HTERT RPE-1 (cell line): ENCODE data around the gene KRT16.
"Not testable (repeated sequence)": the region's sequence is repeated elsewhere in the genome, so short reads cannot be mapped to it uniquely, and the experiment has no call there.

Source experiments
- in situ Hi-C: fragments of 300-500 bp; cut with MboI; formaldehyde crosslinking; loops from 4 replicates; pipeline ENCODE4 v1.14.3; 2020; ENCODE audit warnings: low sequenced_read_pairs

KRT16 gene

GRCh38 chr17:41617698-41618097, 5.1 kb upstream of the KRT16 start:
- in situ Hi-C loops: no loop called here

- in situ Hi-C loops: no loop called here
Observed at GRCh38 chr17:41617136-41617535, 4.6 kb upstream of the KRT16 start.

DNA sequence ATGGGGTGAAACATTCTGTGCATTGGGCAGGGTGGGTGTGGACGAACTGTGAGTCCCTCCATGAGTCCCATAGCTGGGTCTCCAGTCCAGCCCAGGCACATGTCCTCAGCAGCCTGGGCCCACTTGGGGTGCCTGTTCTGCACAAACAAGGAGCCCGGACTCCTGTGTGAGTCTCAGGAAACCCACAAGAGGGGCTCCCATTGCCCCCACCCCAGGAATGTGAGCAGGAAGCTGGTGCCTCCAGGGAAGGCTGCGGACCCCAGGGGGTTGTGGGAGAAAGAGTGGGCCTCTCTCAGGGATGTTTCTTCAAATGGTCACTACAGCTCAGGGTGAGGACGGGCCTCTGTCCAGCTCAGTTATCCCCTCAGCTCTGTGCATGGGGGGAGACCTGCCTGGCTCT, 3.9 kb upstream of the KRT16 start:
- in situ Hi-C loops: not testable (repeated sequence)

- in situ Hi-C loops: no loop called here
Observed at GRCh38 chr17:41615454-41615853, 2.9 kb upstream of the KRT16 start.

- in situ Hi-C loops: not testable (repeated sequence)
Observed at GRCh38 chr17:41614767-41615166, 2.2 kb upstream of the KRT16 start.

- in situ Hi-C loops: no loop called here
Observed at GRCh38 chr17:41614098-41614497, 1.5 kb upstream of the KRT16 start.

- in situ Hi-C loops: no loop called here
Observed at GRCh38 chr17:41613277-41614082, 913 bp upstream of the KRT16 start.

GRCh38 chr17:41610965-41611640, 1.5 kb downstream of the KRT16 start:
- in situ Hi-C loops: no loop called here

- in situ Hi-C loops: not testable (repeated sequence)
Observed at GRCh38 chr17:41610061-41610517, 2.5 kb downstream of the KRT16 start.

GRCh38 chr17:41606930-41607329, 5.6 kb downstream of the KRT16 start:
- in situ Hi-C loops: not testable (repeated sequence)

- in situ Hi-C loops: no loop called here
Observed at GRCh38 chr17:41602524-41602923, 10.0 kb downstream of the KRT16 start.

DNA sequence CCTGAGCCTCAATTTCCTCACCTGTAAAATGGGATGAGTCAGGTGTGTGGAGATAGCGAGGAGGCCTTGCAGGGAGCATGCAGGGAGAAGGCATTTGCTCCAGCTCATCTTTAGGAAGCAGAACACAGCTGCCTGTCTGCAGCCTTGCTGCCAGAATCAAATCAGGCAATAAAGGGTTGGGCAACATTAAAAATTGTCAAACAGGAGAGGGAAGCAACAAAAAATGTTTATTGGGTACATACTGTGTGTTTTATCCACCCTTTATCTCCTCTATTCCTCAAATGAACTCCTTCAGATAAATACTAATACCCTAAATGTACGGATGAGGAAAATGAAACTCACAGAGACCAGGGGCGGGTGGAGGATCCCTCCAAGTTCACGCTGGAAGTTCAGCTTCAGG, 12.2 kb downstream of the KRT16 start:
- in situ Hi-C loops: no loop called here

DNA sequence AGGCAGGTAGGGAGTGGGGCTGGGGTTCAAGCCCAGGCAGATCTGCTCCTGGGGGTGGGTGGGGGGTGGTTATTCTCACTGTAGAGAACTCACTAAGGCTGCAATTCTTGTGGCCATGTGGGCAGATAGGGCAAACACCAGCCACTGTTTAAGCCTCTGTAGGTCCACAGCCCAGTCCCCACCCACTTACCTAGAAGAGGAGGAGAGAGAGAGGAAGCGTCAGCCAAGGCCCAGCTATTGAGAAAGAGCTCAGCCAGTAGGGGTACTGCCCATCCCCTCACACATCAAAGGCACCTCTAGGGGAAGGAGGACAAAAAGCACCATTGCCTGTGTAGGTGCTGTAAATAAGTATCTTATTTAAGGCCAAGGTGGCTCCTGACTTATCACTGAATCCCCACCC, 12.9 kb downstream of the KRT16 start:
- in situ Hi-C loops: no loop called here

GRCh38 chr17:41595585-41595984, 17.0 kb downstream of the KRT16 start:
- in situ Hi-C loops: no loop called here

DNA sequence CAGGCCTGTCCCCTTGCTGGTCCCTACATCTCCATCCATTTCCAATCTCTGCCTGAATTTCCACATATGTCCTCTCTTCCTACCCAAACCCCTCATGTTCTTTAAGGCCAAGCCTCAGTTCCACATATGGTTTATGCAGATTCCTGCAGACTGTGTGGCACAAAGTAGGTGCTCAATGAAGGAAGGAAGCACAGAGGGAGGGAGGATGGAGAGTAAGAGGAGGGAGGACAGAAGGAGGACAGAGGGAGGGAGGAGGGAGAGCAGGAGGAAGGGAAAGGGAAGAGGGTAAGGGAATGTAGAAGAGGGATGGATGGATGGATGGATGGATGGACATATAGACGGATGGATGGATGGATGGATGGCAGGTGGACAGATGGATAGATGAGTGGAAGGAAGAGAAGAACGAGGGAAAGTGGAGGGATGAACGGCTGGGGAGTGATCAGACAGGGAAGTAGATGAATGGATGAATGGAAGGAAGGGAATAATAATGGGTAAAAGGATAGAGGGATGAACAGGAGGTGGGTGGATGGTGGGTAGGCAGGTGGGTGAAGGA, 18.1 kb downstream of the KRT16 start:
- in situ Hi-C loops: no loop called here

DNA sequence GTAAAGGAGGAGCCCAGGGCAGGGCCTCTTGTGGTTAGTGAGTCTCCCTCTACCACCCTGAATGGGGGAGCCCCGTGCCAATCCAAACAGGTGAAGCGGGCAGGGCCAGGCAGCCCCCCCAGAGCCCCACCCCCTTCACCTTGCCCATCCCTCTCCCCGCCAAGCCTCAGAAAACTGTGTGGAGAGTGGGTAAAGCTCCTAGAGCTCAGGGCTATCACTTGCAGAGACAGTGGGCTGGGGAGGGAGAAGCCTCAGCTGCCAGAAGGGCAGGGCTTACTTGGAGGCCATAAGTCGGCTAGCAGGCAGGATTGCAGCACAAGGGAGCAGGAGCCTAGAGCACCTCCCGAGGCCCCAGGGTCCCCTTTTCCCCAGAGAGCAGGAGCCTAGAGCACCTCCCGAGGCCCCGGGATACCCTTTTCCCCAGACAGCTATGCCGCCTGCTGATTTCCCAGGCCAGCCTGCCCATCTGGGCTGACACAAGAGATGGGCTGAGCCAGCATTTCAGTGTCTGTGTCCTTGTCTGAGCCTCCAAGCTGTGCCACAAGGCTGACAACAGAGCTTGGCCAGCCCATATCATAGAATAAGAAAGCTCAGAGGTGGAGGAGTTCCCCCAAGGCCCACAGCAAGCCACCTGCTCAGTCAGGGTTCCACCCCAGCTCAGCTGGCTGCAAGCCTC, 19.1 kb downstream of the KRT16 start:
- in situ Hi-C loops: no loop called here

DNA sequence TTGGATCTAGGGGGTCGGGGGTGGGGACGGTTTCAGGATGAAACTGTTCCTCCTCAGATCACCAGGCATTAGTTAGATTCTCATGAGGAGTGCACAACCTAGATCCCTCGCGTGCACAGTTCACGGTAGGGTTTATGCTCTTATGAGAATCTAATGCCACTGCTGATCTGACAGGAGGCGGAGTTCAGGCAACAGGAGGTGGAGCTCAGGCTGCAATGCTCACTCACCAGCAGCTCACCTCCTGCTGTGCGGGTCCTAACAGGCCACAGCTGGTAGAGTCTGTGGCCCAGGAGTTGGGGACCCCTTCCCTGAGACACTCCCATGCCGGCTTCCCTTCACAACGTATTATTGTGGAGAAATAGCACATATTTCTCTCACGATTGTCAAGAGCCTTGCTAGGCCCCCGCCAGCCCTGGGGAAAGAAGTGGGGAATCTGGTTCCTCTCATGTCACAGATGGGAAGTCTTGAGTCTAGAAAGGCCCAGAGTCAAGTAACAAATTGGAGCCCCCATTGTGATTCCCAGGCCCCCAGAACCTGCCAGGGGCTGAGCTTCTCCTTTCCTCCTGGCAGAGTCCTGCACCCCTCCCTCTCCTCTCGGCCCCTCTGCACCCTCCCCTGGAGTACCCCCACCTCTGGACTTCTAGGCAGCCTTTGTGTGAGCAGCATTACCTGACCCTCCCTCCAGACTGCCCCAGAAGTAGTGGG, 19.8 kb downstream of the KRT16 start:
- in situ Hi-C loops: no loop called here

DNA sequence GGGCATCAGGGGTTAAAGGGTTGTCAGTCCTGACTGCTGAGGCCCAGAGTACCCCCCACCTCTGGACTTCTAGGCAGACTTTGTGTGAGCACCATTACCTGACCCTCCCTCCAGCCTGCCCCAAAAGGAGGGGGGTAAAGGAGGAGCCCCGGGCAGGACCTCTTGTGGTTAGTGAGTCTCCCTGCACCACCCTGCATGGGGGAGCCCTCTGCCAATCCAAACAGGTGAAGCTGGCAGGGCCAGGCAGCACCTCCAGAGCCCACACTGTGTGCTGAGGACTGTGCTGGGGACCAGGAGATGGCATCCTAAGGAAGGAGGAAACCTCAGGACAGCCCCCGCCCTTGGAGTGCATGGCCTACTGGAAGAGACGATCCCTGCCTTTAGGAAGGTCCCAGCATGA, 23.3 kb downstream of the KRT16 start:
- in situ Hi-C loops: no loop called here

- in situ Hi-C loops: no loop called here
Observed at GRCh38 chr17:41588126-41588810, 24.3 kb downstream of the KRT16 start.

- in situ Hi-C loops: no loop called here
Observed at GRCh38 chr17:41586863-41587495, 25.6 kb downstream of the KRT16 start, which contains the start of gene KRT14. TSS of gene KRT14 (minus strand) at chr17:41586895. CDS start at chr17:41586834, 61 bp downstream.
